COLO829 (cell line): ENCODE measurements around the gene TXNRD3.

Source experiments
- DNase-seq: peaks from one replicate; pipeline ENCODE4 v3.0.0; 2012; ENCODE audit warnings: low spot score

The TXNRD3 gene

GRCh38 chr3:126654571-126655383 lies at the start of gene TXNRD3:
Gene TXNRD3, minus strand, starts transcription at chr3:126655124.
- peak; percentile 82 for DNase-seq

GRCh38 chr3:126703512-126704493 lies 48.9 kb upstream of the TXNRD3 start, which contains the start of gene CHCHD6:
Gene CHCHD6, plus strand, starts transcription at chr3:126704240. Its CDS starts 73 bp downstream, at chr3:126704313.
- DNase-seq = peak; percentile 96

- DNase-seq = no peak
Observed at GRCh38 chr3:126699011-126699410, 44.1 kb upstream of the TXNRD3 start.

- no peak for DNase-seq
Observed at GRCh38 chr3:126696701-126697267, 41.9 kb upstream of the TXNRD3 start.

GRCh38 chr3:126693921-126694320 lies 39.0 kb upstream of the TXNRD3 start:
- DNase-seq = no peak

GRCh38 chr3:126692858-126693257 lies 37.9 kb upstream of the TXNRD3 start:
- no peak for DNase-seq

- no peak for DNase-seq
Observed at GRCh38 chr3:126691765-126692164, 36.8 kb upstream of the TXNRD3 start.

GRCh38 chr3:126685493-126685892 lies 30.6 kb upstream of the TXNRD3 start:
- DNase-seq = no peak

- no peak for DNase-seq
Observed at GRCh38 chr3:126685021-126685420, 30.1 kb upstream of the TXNRD3 start.

GRCh38 chr3:126684218-126684751 lies 29.4 kb upstream of the TXNRD3 start:
- DNase-seq = no peak

- no peak for DNase-seq
Observed at GRCh38 chr3:126683069-126683468, 28.1 kb upstream of the TXNRD3 start.

- DNase-seq = no peak
Observed at GRCh38 chr3:126682009-126682408, 27.1 kb upstream of the TXNRD3 start.

- no peak for DNase-seq
Observed at GRCh38 chr3:126680667-126681055, 25.7 kb upstream of the TXNRD3 start.

GRCh38 chr3:126679831-126680666 lies 25.1 kb upstream of the TXNRD3 start:
- DNase-seq = no peak

GRCh38 chr3:126679318-126679751 lies 24.4 kb upstream of the TXNRD3 start:
- DNase-seq = peak; percentile 71

GRCh38 chr3:126678693-126679317 lies 23.9 kb upstream of the TXNRD3 start:
- DNase-seq = no peak

- DNase-seq = no peak
Observed at GRCh38 chr3:126677862-126678503, 23.1 kb upstream of the TXNRD3 start.

- DNase-seq = no peak
Observed at GRCh38 chr3:126676919-126677705, 22.2 kb upstream of the TXNRD3 start.

- no peak for DNase-seq
Observed at GRCh38 chr3:126672741-126673140, 17.8 kb upstream of the TXNRD3 start.
